H1 (cell line): Measurements from ENCODE around the gene ADAMTS15. TPM values are rescaled to one million over a fixed set of nuclear protein-coding genes. Genes with fewer than 3 reads are reported as not detected.

Experiments used
- CTCF ChIA-PET: fragments of 300-600 bp; sonication (Branson Sonifier 250); formaldehyde crosslinking; loops from one replicate; lab custom pipeline; 2021; ENCODE audit not compliant: partially characterized antibody; lab: Charles Lee
- POLR2A ChIA-PET: fragments of 300-600 bp; sonication (Branson Sonifier 250); formaldehyde crosslinking; loops from one replicate; lab custom pipeline; 2021; ENCODE audit warnings: inconsistent platforms; ENCODE audit not compliant: partially characterized antibody; lab: Charles Lee
- DNase-seq, 2 experiments: peaks; one replicate each; pipeline versions ENCODE4 v3.0.0 to v3.0.0-alpha.2; 2010 to 2022; ENCODE audit warnings: low spot score in 2 of 2, low read depth in 1 of 2, mixed read lengths in 1 of 2
- FAIRE-seq: peaks from 2 replicates; lab custom pipeline; 2011; peaks lifted over from hg19 to GRCh38; lab: Jason Lieb, UNC
- H2AFZ ChIP-seq: 2 replicates; pipeline ENCODE4 v1.8.1; 2012; ENCODE audit warnings: low read length, inconsistent platforms
- H2AK5ac ChIP-seq: 2 replicates; pipeline ENCODE4 v1.6.1; 2013; ENCODE audit warnings: low read depth, low read length
- H2BK120ac ChIP-seq: replicated peaks from 2 replicates; pipeline ENCODE3; 2013; ENCODE audit warnings: low read depth, low read length, inconsistent platforms
- H2BK12ac ChIP-seq: 2 replicates; pipeline ENCODE4 v1.6.1; 2013; ENCODE audit warnings: low read depth, low read length
- H2BK15ac ChIP-seq: 2 replicates; pipeline ENCODE4 v1.6.1; 2013; ENCODE audit warnings: low read length
- H2BK20ac ChIP-seq: 2 replicates; pipeline ENCODE4 v1.6.1; 2013; ENCODE audit warnings: low read length
- H2BK5ac ChIP-seq: 2 replicates; pipeline ENCODE4 v1.6.1; 2013; ENCODE audit warnings: low read depth, low read length
- H3K14ac ChIP-seq: 2 replicates; pipeline ENCODE4 v1.6.1; 2013; ENCODE audit warnings: inconsistent platforms; ENCODE audit not compliant: insufficient read length
- H3K18ac ChIP-seq: 2 replicates; pipeline ENCODE4 v1.6.1; 2013; ENCODE audit warnings: low read length; ENCODE audit errors: extremely low read depth
- H3K23ac ChIP-seq: 2 replicates; pipeline ENCODE4 v1.6.1; 2013; ENCODE audit warnings: inconsistent platforms; ENCODE audit not compliant: insufficient read length
- H3K23me2 ChIP-seq: 2 replicates; pipeline ENCODE4 v1.6.1; 2013; ENCODE audit warnings: low read depth, low read length
- H3K27ac ChIP-seq: 2 replicates; pipeline ENCODE4 v1.6.1; 2011; ENCODE audit warnings: low read depth, low read length, inconsistent platforms
- H3K27me3 ChIP-seq, 4 experiments: replicated peaks in 1 of 4; 1 replicate in 1 of 4; 2 replicates in 3 of 4; pipeline versions ENCODE4 v1.6.1 to v1.8.1; 2011 to 2013; ENCODE audit warnings: low read length in 3 of 4, mild to moderate bottlenecking in 3 of 4, inconsistent platforms in 2 of 4, mixed read lengths in 2 of 4, moderate library complexity in 1 of 4; ENCODE audit not compliant: control insufficient read depth in 3 of 4, insufficient read depth in 3 of 4; ENCODE audit errors: extremely low read depth in 1 of 4
- H3K36me3 ChIP-seq, 4 experiments: 2 replicates each; pipeline versions ENCODE4 v1.6.1 to v1.8.1; 2011 to 2013; ENCODE audit warnings: mild to moderate bottlenecking in 4 of 4, low read length in 3 of 4, moderate library complexity in 2 of 4, control low read depth in 1 of 4, inconsistent platforms in 1 of 4; ENCODE audit not compliant: insufficient read depth in 4 of 4, control insufficient read depth in 2 of 4
- H3K4ac ChIP-seq: replicated peaks from 2 replicates; pipeline ENCODE3; 2013; ENCODE audit warnings: low read length, low read depth, mixed read lengths, inconsistent platforms; ENCODE audit not compliant: insufficient read length
- H3K4me1 ChIP-seq, 4 experiments: replicated peaks in 1 of 4; 1 replicate in 1 of 4; 2 replicates in 3 of 4; pipeline versions ENCODE4 v1.6.1 to v1.8.1; 2011 to 2013; ENCODE audit warnings: low read length in 3 of 4, inconsistent platforms in 2 of 4, mixed read lengths in 1 of 4; ENCODE audit not compliant: insufficient read depth in 4 of 4, control insufficient read depth in 3 of 4
- H3K4me2 ChIP-seq, 2 experiments: 2 replicates each; pipeline versions ENCODE4 v1.6.1 to v1.8.1; 2011 to 2013; ENCODE audit warnings: low read depth in 2 of 2, low read length in 2 of 2, control low read depth in 1 of 2, inconsistent platforms in 1 of 2, mild to moderate bottlenecking in 1 of 2; ENCODE audit not compliant: insufficient read depth in 1 of 2
- H3K4me3 ChIP-seq, 4 experiments: fragments of 200-600, 300-600 bp in 1 of 4; sonication (generic), shearing (Covaris generic), sonication (Bioruptor Twin) in 1 of 4; 2 replicates each; pipeline versions ENCODE4 v1.5.1 to v1.8.1; 2011 to 2016; ENCODE audit warnings: low read length in 4 of 4, low read depth in 3 of 4, control low read depth in 2 of 4, inconsistent platforms in 2 of 4, mild to moderate bottlenecking in 2 of 4, mixed read lengths in 1 of 4, moderate library complexity in 1 of 4; ENCODE audit not compliant: insufficient read depth in 2 of 4; ENCODE audit errors: extremely low read depth in 1 of 4
- H3K56ac ChIP-seq: replicated peaks from 2 replicates; pipeline ENCODE3; 2013; ENCODE audit warnings: low read depth, mild to moderate bottlenecking, mixed read lengths, low read length, inconsistent platforms; ENCODE audit not compliant: insufficient read length
- H3K79me1 ChIP-seq: 2 replicates; pipeline ENCODE4 v1.6.1; 2013; ENCODE audit warnings: low read depth, low read length, control low read depth
- H3K79me2 ChIP-seq, 2 experiments: 2 replicates each; pipeline versions ENCODE4 v1.6.1 to v1.8.1; 2012 to 2013; ENCODE audit warnings: low read length in 2 of 2, mild to moderate bottlenecking in 2 of 2, inconsistent platforms in 1 of 2; ENCODE audit not compliant: insufficient read depth in 2 of 2, control insufficient read depth in 1 of 2
- H3K9ac ChIP-seq, 4 experiments: replicated peaks in 1 of 4; 1 replicate in 1 of 4; 2 replicates in 3 of 4; pipeline versions ENCODE4 v1.6.1 to v1.8.1; 2011 to 2013; ENCODE audit warnings: low read depth in 3 of 4, low read length in 3 of 4, control low read depth in 2 of 4, mild to moderate bottlenecking in 2 of 4, moderate library complexity in 2 of 4, inconsistent platforms in 1 of 4; ENCODE audit errors: extremely low read depth in 1 of 4
- H3K9me3 ChIP-seq, 2 experiments: 2 replicates each; pipeline versions ENCODE4 v1.6.1 to v1.8.1; 2012 to 2013; ENCODE audit warnings: mild to moderate bottlenecking in 2 of 2, moderate library complexity in 2 of 2, control low read depth in 1 of 2, inconsistent platforms in 1 of 2, low read depth in 1 of 2, low read length in 1 of 2, mixed read lengths in 1 of 2; ENCODE audit not compliant: insufficient read depth in 2 of 2
- H4K20me1 ChIP-seq, 2 experiments: replicated peaks in 1 of 2; 2 replicates each; pipeline versions ENCODE3 to v1.8.1; 2011 to 2013; ENCODE audit warnings: inconsistent platforms in 2 of 2, low read length in 2 of 2, mild to moderate bottlenecking in 1 of 2; ENCODE audit not compliant: insufficient read depth in 2 of 2, control insufficient read depth in 1 of 2
- H4K5ac ChIP-seq: 2 replicates; pipeline ENCODE4 v1.6.1; 2013; ENCODE audit warnings: low read length, low read depth, mixed read lengths, inconsistent platforms; ENCODE audit not compliant: insufficient read length
- H4K8ac ChIP-seq: 2 replicates; pipeline ENCODE4 v1.8.0; 2013; ENCODE audit warnings: mild to moderate bottlenecking, moderate library complexity, low read length, inconsistent platforms; ENCODE audit not compliant: insufficient read depth; ENCODE audit errors: extremely low read depth
- H4K91ac ChIP-seq: replicated peaks from 2 replicates; pipeline ENCODE3; 2013; ENCODE audit warnings: low read length, mixed read lengths, inconsistent platforms; ENCODE audit not compliant: insufficient read length
- ASH2L ChIP-seq: fragments of 200-600, 300-600 bp; sonication (generic); IDR thresholded peaks from one replicate; pipeline ENCODE4 v1.7.1; 2017; ENCODE audit warnings: low read length
- ATF2 ChIP-seq: IDR thresholded peaks from 2 replicates; pipeline ENCODE4 v1.6.1; 2012; ENCODE audit warnings: low read length, inconsistent platforms
- CREB1 ChIP-seq: IDR thresholded peaks from 2 replicates; pipeline ENCODE4 v1.6.1; 2012; ENCODE audit warnings: inconsistent platforms
- MAX ChIP-seq: IDR thresholded peaks from 2 replicates; pipeline ENCODE4 v1.6.1; 2012; ENCODE audit warnings: inconsistent platforms
- WGBS, 2 experiments: shearing (Covaris generic) in 1 of 2; methylation state at CpG; one replicate each; pipeline versions ENCODE4 v1.1.6 to v1.1.7; 2013 to 2015; ENCODE audit warnings: low lambda C conversion rate in 2 of 2, mixed read lengths in 2 of 2, inconsistent platforms in 1 of 2, low coverage in 1 of 2, missing lambda C conversion rate in 1 of 2; ENCODE audit not compliant: insufficient replicate concordance in 2 of 2, insufficient coverage in 1 of 2, insufficient read length in 1 of 2; ENCODE audit errors: extremely low coverage in 1 of 2, missing lambda C conversion rate in 1 of 2; 5-methylcytosine and 5-hydroxymethylcytosine counted together
- polyA plus RNA-seq, 7 experiments: library from polyadenylated mRNA; depleted of rRNA in 3 of 7; stranded (reverse) in 5 of 7; unstranded in 2 of 7; fragments of >200 nt in 5 of 7; fragments of 200-250 nt in 2 of 7; gene quantifications; 1 replicate in 5 of 7; 2 replicates in 1 of 7; 4 replicates in 1 of 7; pipeline versions ENCODE4 v1.2.1 to v1.2.3, GENCODE V29; 2011 to 2013; ENCODE audit warnings: missing spikeins in 2 of 7, mixed read lengths in 2 of 7
- total RNA-seq: library from RNA; stranded (reverse); fragmentation: NEBNext Ultra II Directional; extraction: Animal tissue kit (Norgen Biotek cat#: 25700); gene quantifications from 2 replicates; pipeline ENCODE4 v1.2.1, GENCODE V29; 2021

The ADAMTS15 gene
- total and polyA plus RNA-seq, 2 of the 8 experiments (the other 6 are each of a cell fraction or from before 2014, with no cell fraction given) = 1.7 to 4.7 TPM

- H3K79me2 ChIP-seq = no peaks in the 10 kb centered on the region
- peaks cover 3% of the 10 kb centered on the region for H3K23me2 ChIP-seq
- H4K20me1 ChIP-seq = no peaks in the 10 kb centered on the region
- DNase-seq (no peak), FAIRE-seq (no peak)
- H2BK20ac ChIP-seq = no peak overlapping the region
- H2BK12ac ChIP-seq = no peak overlapping the region
- no peak overlapping the region for H3K4me3 ChIP-seq
- WGBS, 2 experiments = 84% methylated on average over 3 of the region's 3 CpGs; no CpG with 5 or more reads in 1 of the 2 experiments
- CTCF ChIA-PET = interaction anchor here (1.3 to 21.7 kb wide), 10 partner anchors 9 to 460 kb away, joined by 3 to 521 read pairs (median 32); partner anchors contain the start of gene ADAMTS15
- H3K4me1 ChIP-seq = no peaks in the 10 kb centered on the region
- no peak overlapping the region for H3K9ac ChIP-seq
- no peak overlapping the region for H4K5ac ChIP-seq
- no peak overlapping the region; the same call in 1 of the 2 replicates for H2AK5ac ChIP-seq
- no peak overlapping the region for H4K91ac ChIP-seq
- no peak overlapping the region for H2AFZ ChIP-seq
- H2BK15ac ChIP-seq = peak overlapping the region; percentile 50; the same call in 1 of the 2 replicates
- H3K79me1 ChIP-seq = no peaks in the 10 kb centered on the region
- H3K9me3 ChIP-seq = no peaks in the 10 kb centered on the region
- no peak overlapping the region for H3K56ac ChIP-seq
- H3K4me2 ChIP-seq = no peak overlapping the region
- H2BK120ac ChIP-seq = no peak overlapping the region
- no peak overlapping the region for H3K23ac ChIP-seq
- TF ChIP-seq CREB1 (no peak), ATF2 (no peak), ASH2L (no peak), MAX (no peak)
- no peak overlapping the region for H3K14ac ChIP-seq
- H3K27ac ChIP-seq = no peak overlapping the region
- no peaks in the 10 kb centered on the region for H3K36me3 ChIP-seq
- H3K4ac ChIP-seq = no peak overlapping the region
- POLR2A ChIA-PET = interaction anchor here (1.7 kb wide), 1 partner anchor 424 kb away, joined by 5 read pairs; no protein-coding TSS in a partner anchor
- no peak overlapping the region for H3K18ac ChIP-seq
- no peak overlapping the region for H2BK5ac ChIP-seq
- H3K27me3 ChIP-seq = no peaks in the 10 kb centered on the region
- H4K8ac ChIP-seq = no peak overlapping the region
Observed at GRCh38 chr11:130436171-130436570, 12.3 kb upstream of the ADAMTS15 start.
